Caco-2 (cell line): Measurements from ENCODE around the gene WIPF3. TPM values are rescaled to one million over a fixed set of nuclear protein-coding genes. Genes with fewer than 3 reads are reported as not detected.
A peak's percentile ranks its signal among the peaks of the same experiment; 100 is the strongest.

Experiments used
- BruUV-seq: library from RNA; stranded (reverse); fragments of 400-500 nt; replicated peaks from 2 replicates; lab custom pipeline; 2021; lab: Mats Ljungman, UMichigan
- CTCF ChIA-PET: fragments of 300-600 bp; sonication (Branson Sonifier 250); formaldehyde crosslinking; loops from one replicate; lab custom pipeline; 2022; ENCODE audit warnings: antibody characterized with exemption; lab: Charles Lee
- POLR2A ChIA-PET: fragments of 300-600 bp; sonication (Branson Sonifier 250); formaldehyde crosslinking; loops from one replicate; lab custom pipeline; 2022; ENCODE audit warnings: antibody characterized with exemption; lab: Charles Lee
- DNase-seq, 2 experiments: peaks; one replicate each; pipeline versions ENCODE4 v3.0.0 to v3.0.0-alpha.2; 2020 to 2022
- H3K27me3 ChIP-seq: replicated peaks from 2 replicates; pipeline ENCODE4 v1.6.0; 2011; ENCODE audit warnings: low read length; ENCODE audit not compliant: control insufficient read depth, insufficient read depth
- H3K36me3 ChIP-seq: 2 replicates; pipeline ENCODE4 v1.5.1; 2011; ENCODE audit warnings: low read length; ENCODE audit not compliant: control insufficient read depth, insufficient read depth
- H3K4me1 ChIP-seq: fragments of 250-450 bp; sonication (Bioruptor Pico); 2 replicates; pipeline ENCODE4 v1.5.1; 2020; ENCODE audit warnings: mild to moderate bottlenecking
- H3K4me3 ChIP-seq: 2 replicates; pipeline ENCODE4 v1.5.1; 2011; ENCODE audit warnings: low read depth, mild to moderate bottlenecking, control low read depth, low read length
- H3K9me3 ChIP-seq: fragments of 250-450 bp; sonication (Bioruptor Pico); 2 replicates; pipeline ENCODE4 v1.5.1; 2020; ENCODE audit warnings: mild to moderate bottlenecking, moderate library complexity
- H3K27ac Mint-ChIP-seq: one replicate; pipeline ENCODE4 v1.8.0; 2022; ENCODE audit warnings: mixed read lengths; ENCODE audit not compliant: unreplicated experiment
- H3K27me3 Mint-ChIP-seq: one replicate; pipeline ENCODE4 v1.8.0; 2022; ENCODE audit warnings: mixed read lengths; ENCODE audit not compliant: insufficient read depth, unreplicated experiment
- H3K36me3 Mint-ChIP-seq: one replicate; pipeline ENCODE4 v1.8.0; 2022; ENCODE audit warnings: mild to moderate bottlenecking, mixed read lengths; ENCODE audit not compliant: insufficient read depth, unreplicated experiment
- H3K4me1 Mint-ChIP-seq: one replicate; pipeline ENCODE4 v1.8.0; 2022; ENCODE audit warnings: low read depth, mixed read lengths; ENCODE audit not compliant: unreplicated experiment
- H3K4me3 Mint-ChIP-seq: one replicate; pipeline ENCODE4 v1.8.0; 2022; ENCODE audit warnings: mild to moderate bottlenecking, moderate library complexity, mixed read lengths; ENCODE audit not compliant: unreplicated experiment
- H3K9me3 Mint-ChIP-seq: one replicate; pipeline ENCODE4 v1.8.0; 2022; ENCODE audit warnings: mixed read lengths; ENCODE audit not compliant: unreplicated experiment
- intact Hi-C: fragments of 100-400 bp; cut with micrococcal nuclease; formaldehyde crosslinking; loops from one replicate; pipeline ENCODE4 v1.10.0; 2022; ENCODE audit not compliant: unreplicated experiment
- total RNA-seq: library from RNA; stranded (reverse); gene quantifications from 2 replicates; pipeline ENCODE4 v1.2.3, GENCODE V29; 2022
- TF ChIP-seq, protein P1 (sequence below), 2 experiments: fragments of 200-600 bp in 1 of 2; IDR thresholded peaks; 1 replicate in 1 of 2; 2 replicates in 1 of 2; pipeline versions ENCODE4 v1.5.1 to v1.8.0; 2011 to 2022; ENCODE audit warnings: antibody characterized with exemption in 1 of 2, control low read depth in 1 of 2, inconsistent platforms in 1 of 2, low read depth in 1 of 2, low read length in 1 of 2, mild to moderate bottlenecking in 1 of 2, moderate library complexity in 1 of 2; ENCODE audit not compliant: insufficient read depth in 1 of 2, severe bottlenecking in 1 of 2, unreplicated experiment in 1 of 2

Gene WIPF3
- total RNA-seq, 1 experiment from 2014 or later, result 1.2 TPM

DNA sequence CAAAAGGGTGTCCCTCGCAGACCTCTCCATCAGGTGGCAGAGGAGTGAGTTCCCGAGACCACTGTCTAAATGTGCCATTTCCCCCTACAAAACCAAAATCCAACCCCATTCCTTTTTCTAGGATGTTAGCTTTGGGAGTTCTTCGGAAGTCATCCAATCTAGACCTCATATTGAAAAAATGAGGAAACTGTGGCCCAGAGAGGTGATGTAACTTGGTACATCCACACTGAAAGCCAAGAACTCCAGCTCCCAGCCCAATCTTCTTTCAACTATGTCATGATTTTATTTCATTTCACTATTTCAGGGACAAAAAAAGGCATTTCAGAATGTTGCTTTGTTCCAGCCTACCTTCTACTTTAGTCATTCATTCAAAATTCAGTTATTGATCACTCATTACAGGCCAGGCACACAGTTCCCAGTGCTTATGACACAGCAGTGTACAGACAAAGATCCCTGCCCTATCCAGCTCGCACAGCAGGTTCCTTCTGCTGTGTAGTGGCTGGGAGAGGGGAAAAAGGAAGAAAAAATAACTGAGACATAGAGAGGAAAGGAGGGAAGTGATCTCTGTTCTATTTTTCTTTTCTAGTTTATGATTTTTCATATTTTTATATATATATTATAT is 147.5 kb downstream of the WIPF3 start:
- intact Hi-C loops, result no loop called here

DNA sequence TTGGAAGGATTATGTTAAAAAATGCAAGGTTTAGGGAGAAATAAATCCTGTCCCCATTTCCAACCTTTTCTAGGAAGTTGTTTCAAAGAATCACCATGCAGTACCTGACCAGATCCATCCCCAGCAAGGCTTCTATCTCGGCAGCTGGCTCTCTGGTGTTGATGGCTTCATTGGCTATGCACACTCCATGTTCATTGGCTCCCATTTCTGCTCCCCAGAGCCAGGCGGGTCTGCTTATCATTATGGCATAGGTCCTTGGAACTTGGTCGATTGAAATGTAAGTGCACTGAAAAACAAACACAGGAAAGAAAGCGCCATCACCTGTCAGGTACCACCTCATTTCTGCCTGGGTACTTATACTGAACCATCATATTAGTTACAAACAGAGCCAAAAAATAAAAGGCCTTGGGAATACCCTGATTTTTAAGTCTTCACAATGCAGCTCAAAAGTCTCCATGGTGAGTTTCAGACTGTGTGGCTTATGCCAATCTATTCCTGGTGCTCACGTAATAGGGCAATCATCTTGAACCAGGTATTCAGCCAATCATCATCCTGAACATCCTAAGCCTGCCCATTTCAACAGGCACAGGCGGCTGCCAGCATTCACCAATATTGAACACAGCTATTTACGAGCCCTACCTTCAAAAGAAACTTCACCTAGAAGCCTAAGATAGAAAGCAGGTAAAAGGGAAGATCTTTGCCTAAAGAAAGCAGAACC is 148.9 kb downstream of the WIPF3 start:
- intact Hi-C loops, result no loop called here
- H3K27me3 ChIP-seq, result no peaks in the 10 kb centered on the region
- POLR2A ChIA-PET, result no interaction called here
- Mint-ChIP-seq H3K4me1 (no peaks in the 10 kb centered on the region), H3K9me3 (no peaks in the 10 kb centered on the region), H3K27ac (no peak overlapping the region), H3K27me3 (no peaks in the 10 kb centered on the region), H3K36me3 (peaks cover 89% of the 10 kb centered on the region), H3K4me3 (no peak overlapping the region)
- BruUV-seq, result no TSS peak
- no peaks in the 10 kb centered on the region for H3K4me1 ChIP-seq
- no peaks in the 10 kb centered on the region; the same call in 1 of the 2 replicates for H3K9me3 ChIP-seq
- DNase-seq, result no peak
- H3K4me3 ChIP-seq, result no peak overlapping the region
- H3K36me3 ChIP-seq, result peaks cover 6% of the 10 kb centered on the region
- TF ChIP-seq, protein P1, sequence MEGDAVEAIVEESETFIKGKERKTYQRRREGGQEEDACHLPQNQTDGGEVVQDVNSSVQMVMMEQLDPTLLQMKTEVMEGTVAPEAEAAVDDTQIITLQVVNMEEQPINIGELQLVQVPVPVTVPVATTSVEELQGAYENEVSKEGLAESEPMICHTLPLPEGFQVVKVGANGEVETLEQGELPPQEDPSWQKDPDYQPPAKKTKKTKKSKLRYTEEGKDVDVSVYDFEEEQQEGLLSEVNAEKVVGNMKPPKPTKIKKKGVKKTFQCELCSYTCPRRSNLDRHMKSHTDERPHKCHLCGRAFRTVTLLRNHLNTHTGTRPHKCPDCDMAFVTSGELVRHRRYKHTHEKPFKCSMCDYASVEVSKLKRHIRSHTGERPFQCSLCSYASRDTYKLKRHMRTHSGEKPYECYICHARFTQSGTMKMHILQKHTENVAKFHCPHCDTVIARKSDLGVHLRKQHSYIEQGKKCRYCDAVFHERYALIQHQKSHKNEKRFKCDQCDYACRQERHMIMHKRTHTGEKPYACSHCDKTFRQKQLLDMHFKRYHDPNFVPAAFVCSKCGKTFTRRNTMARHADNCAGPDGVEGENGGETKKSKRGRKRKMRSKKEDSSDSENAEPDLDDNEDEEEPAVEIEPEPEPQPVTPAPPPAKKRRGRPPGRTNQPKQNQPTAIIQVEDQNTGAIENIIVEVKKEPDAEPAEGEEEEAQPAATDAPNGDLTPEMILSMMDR (IDR thresholded peaks at IDR 0.05; ENCODE audit: insufficient read depth in 1 of 2, low read depth in 1 of 2, low read length in 1 of 2, severe bottlenecking in 1 of 2, unreplicated experiment in 1 of 2), result no peak
- CTCF ChIA-PET, result no interaction called here

More for the DNA sequence above, 147.5 kb downstream of the WIPF3 start:
- H3K4me1 ChIP-seq, result no peaks in the 10 kb centered on the region
- POLR2A ChIA-PET, result no interaction called here
- TSS peak; percentile 7 for BruUV-seq
- H3K27me3 ChIP-seq, result no peaks in the 10 kb centered on the region
- Mint-ChIP-seq H3K4me3 (no peak overlapping the region), H3K36me3 (peaks cover 95% of the 10 kb centered on the region), H3K4me1 (no peaks in the 10 kb centered on the region), H3K27me3 (no peaks in the 10 kb centered on the region), H3K27ac (no peak overlapping the region), H3K9me3 (no peaks in the 10 kb centered on the region)
- peaks cover 6% of the 10 kb centered on the region for H3K36me3 ChIP-seq
- no peaks in the 10 kb centered on the region; the same call in 1 of the 2 replicates for H3K9me3 ChIP-seq
- H3K4me3 ChIP-seq, result no peak overlapping the region
- CTCF ChIA-PET, result no interaction called here
- TF ChIP-seq, protein P1 (IDR thresholded peaks at IDR 0.05; ENCODE audit: insufficient read depth in 1 of 2, low read depth in 1 of 2, low read length in 1 of 2, severe bottlenecking in 1 of 2, unreplicated experiment in 1 of 2), result no peak
- no peak for DNase-seq

DNA sequence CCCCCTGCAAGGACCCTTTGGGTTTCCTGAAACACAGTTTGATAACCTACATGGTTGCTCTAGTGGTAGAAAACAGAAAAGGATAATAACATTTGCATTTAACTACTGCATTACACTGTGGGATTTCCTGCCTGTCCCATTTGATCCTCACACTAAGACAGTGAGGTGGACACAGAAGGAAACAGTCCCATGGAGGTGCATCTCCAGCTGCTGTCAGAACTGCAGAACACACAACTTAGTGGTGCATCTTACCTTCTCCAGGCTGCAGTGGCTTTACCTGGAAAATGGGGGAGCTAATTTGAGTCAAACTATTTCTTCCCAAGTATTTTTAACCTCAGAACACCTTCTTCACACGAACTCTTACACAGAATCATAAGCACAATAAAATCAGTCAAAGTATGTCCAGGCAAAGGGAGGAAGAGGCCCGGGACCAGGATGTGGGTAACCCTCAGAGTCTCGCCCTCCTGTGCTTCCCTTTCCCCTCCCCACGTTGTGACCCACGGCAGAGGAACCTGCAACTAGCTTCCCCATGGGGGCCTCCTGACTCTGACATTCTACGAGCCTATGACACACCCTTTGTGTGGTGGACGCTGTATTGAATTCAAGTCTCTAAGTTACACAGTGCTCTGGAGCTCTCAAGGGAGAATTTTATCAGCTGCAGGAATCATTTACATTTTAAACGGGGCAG is 149.6 kb downstream of the WIPF3 start:
- Histone ChIP-seq H3K4me3 (no peak overlapping the region), H3K36me3 (peaks cover 5% of the 10 kb centered on the region), H3K4me1 (no peaks in the 10 kb centered on the region), H3K27me3 (no peaks in the 10 kb centered on the region), H3K9me3 (no peaks in the 10 kb centered on the region; the same call in 1 of the 2 replicates)
- no TSS peak for BruUV-seq
- no peak overlapping the region for H3K4me3 Mint-ChIP-seq
- no peaks in the 10 kb centered on the region for H3K27me3 Mint-ChIP-seq
- ChIA-PET CTCF (no interaction called here), POLR2A (no interaction called here)
- peaks cover 82% of the 10 kb centered on the region for H3K36me3 Mint-ChIP-seq
- TF ChIP-seq, protein P1 (IDR thresholded peaks at IDR 0.05; ENCODE audit: insufficient read depth in 1 of 2, low read depth in 1 of 2, low read length in 1 of 2, severe bottlenecking in 1 of 2, unreplicated experiment in 1 of 2), result no peak
- DNase-seq, result no peak
- H3K27ac Mint-ChIP-seq, result no peak overlapping the region
- intact Hi-C loops, result no loop called here
- H3K4me1 Mint-ChIP-seq, result no peaks in the 10 kb centered on the region
- H3K9me3 Mint-ChIP-seq, result no peaks in the 10 kb centered on the region
